HCT116 (cell line): ENCODE results near the gene TMEM50B.

Experiments
- CTCF ChIP-seq, 3 experiments: fragments of 200-600 bp in 1 of 3; sonication (generic) in 1 of 3; IDR thresholded peaks in 2 of 3; conservative IDR thresholded peaks in 1 of 3; 2 replicates each; pipeline ENCODE4 v1.5.1; 2012 to 2017; ENCODE audit warnings: low read depth in 2 of 3, low read length in 2 of 3, antibody characterized with exemption in 1 of 3, borderline replicate concordance in 1 of 3, control low read depth in 1 of 3, mild to moderate bottlenecking in 1 of 3, mixed read lengths in 1 of 3, mixed run types in 1 of 3, moderate library complexity in 1 of 3; ENCODE audit not compliant: insufficient read depth in 1 of 3
- EZH2 ChIP-seq: fragments of 200-600 bp; sonication (generic); IDR thresholded peaks from 2 replicates; pipeline ENCODE4 v1.6.1; 2017; ENCODE audit warnings: antibody characterized with exemption, mixed run types
- MAX ChIP-seq: IDR thresholded peaks from 2 replicates; pipeline ENCODE4 v1.6.1; 2012
- POLR2A ChIP-seq: IDR thresholded peaks from 2 replicates; pipeline ENCODE4 v1.7.0; 2011; ENCODE audit warnings: borderline replicate concordance; ENCODE audit not compliant: insufficient read depth, insufficient read length; ENCODE audit errors: extremely low read depth

GRCh38 chr21:33412832-33413519, 66.8 kb downstream of the TMEM50B start:
- TF ChIP-seq CTCF (IDR thresholded peaks at IDR 0.05 in 2 of 3, conservative IDR thresholded peaks at IDR 0.05 in 1 of 3; ENCODE audit: borderline replicate concordance in 1 of 3, insufficient read depth in 1 of 3, low read depth in 2 of 3, low read length in 2 of 3), result no peak
- no peak for TF ChIP-seq MAX
- no peak for TF ChIP-seq POLR2A
- no peak for TF ChIP-seq EZH2
